ENCODE results near the gene CHIC2. TPM values are rescaled to one million over a fixed set of nuclear protein-coding genes. Genes with fewer than 3 reads are reported as not detected.
"Not testable (repeated sequence)": the region's sequence is repeated elsewhere in the genome, so short reads cannot be mapped to it uniquely, and the experiment has no call there.

Gene CHIC2
- 10 to 100 TPM; 12.6 to 16.2 TPM for total RNA-seq

GRCh38 chr4:54064317-54065111, at the start of gene CHIC2:
Gene CHIC2, minus strand, starts transcription at chr4:54064605. Its CDS starts 305 bp downstream, at chr4:54064300.
- CTCF ChIA-PET = no interaction called here

DNA sequence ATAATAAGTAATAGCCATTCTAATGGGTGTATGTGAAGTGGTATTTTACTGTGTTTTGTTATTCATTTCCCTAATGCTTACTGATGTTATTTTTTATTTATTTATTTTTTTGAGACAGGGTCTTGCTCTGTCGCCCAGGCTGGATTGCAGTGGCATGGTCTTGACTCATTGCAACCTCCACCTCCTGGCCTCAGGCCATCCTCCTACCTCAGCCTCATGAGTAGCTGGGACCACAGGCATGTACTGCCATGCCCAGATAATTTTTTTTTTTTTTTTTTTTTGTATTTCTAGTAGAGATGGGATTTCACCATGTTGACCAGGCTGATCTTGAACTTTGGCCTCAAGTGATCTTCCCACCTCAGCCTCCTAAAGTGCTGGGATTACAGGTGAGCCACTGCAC, 48.8 kb upstream of the CHIC2 start:
- H3K27me3 Mint-ChIP-seq = peaks cover 55% of the 10 kb centered on the region

More at GRCh38 chr4:54064317-54065111, at the start of gene CHIC2:
- peak within 1 kb of the TSS; percentile 92 for H3K27ac Mint-ChIP-seq
- H3K36me3 Mint-ChIP-seq = peaks cover 5% of the 10 kb centered on the region
- peak; percentile 89 for ATAC-seq
- no peaks in the 10 kb centered on the region for H3K9me3 Mint-ChIP-seq (ENCODE audit: low read depth)
- peak; percentile 97 for DNase-seq
- H3K27me3 Mint-ChIP-seq = no peaks in the 10 kb centered on the region
- peak within 1 kb of the TSS; percentile 82 for H3K4me3 Mint-ChIP-seq
- H3K4me1 Mint-ChIP-seq = peaks cover 38% of the 10 kb centered on the region

DNA sequence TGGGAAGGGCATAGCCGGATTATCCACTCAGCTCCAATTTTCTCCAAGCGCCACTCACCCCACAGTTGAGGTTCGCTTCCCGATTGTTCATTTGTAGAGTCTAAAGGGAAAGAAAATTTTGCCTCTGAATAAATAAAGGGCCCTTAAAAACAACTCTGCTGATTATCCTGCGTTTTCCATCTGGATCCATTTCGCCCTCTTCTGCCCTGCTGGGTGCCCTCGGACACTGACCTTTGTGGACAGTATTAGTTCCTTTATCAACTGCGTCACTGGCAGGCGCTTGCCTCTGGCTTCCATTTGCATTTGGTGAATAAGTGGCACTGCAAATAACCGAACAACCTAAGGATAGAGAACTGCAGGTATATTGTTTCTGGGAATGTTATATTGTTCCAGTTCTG, 45.6 kb upstream of the CHIC2 start:
- Mint-ChIP-seq H3K27me3 (peaks cover 78% of the 10 kb centered on the region), H3K27ac (no peak overlapping the region), H3K4me1 (peaks cover 11% of the 10 kb centered on the region), H3K9me3 (ENCODE audit: low read depth) (no peaks in the 10 kb centered on the region), H3K4me3 (no peak overlapping the region), H3K36me3 (peaks cover 1% of the 10 kb centered on the region)
- ATAC-seq = no peak
- DNase-seq = no peak
- CTCF ChIA-PET = interaction anchor here (1.2 kb wide), 1 partner anchor 180 kb away, joined by 3 read pairs; no protein-coding TSS in a partner anchor

More for the DNA sequence above, 48.8 kb upstream of the CHIC2 start:
- H3K4me3 Mint-ChIP-seq; H3K36me3 Mint-ChIP-seq; DNase-seq; H3K27ac Mint-ChIP-seq; ATAC-seq; H3K4me1 Mint-ChIP-seq; CTCF ChIA-PET; H3K9me3 Mint-ChIP-seq (ENCODE audit: low read depth): not testable (repeated sequence)

DNA sequence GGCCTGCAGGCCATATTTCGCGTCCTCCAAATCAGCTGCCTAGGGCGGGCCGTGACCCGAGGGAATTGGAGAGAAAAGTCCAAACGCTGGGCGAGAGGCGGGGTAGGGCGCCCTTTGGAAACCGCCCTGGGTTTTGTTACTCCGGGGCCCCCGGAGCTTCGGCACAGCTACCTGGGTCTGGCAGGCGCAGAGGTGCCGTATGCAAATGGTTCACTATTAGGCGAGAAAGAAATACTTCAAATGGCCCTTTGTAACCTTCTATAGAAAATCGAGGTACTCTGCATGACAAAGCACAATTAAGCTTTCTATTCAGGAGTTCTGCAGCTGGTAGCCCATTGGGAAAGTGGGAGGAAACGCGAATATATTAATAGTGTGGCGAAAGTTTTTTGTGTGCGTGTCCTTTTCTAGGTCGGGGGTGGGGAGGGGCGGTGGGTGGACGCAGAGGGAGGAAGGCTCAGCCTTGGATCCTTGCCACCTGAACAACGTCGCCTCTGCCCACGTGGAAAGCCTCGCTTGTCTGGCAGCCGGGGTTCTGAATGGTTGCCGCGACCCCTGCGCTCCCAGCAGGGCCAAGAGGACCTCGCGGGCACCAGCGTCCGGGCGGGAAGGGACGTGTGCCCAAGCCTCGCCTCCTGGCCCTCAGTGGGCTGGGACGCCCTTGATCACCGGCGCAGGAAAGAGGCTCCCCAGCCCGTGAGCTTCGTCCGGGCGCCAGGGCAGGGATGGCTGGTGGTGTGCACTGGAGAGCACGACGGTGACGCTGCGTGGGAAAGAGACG, 45.0 kb upstream of the CHIC2 start:
- Mint-ChIP-seq H3K36me3 (peaks cover 1% of the 10 kb centered on the region), H3K27ac (no peak overlapping the region), H3K4me1 (peaks cover 13% of the 10 kb centered on the region), H3K9me3 (ENCODE audit: low read depth) (no peaks in the 10 kb centered on the region), H3K4me3 (no peak overlapping the region), H3K27me3 (peaks cover 82% of the 10 kb centered on the region)
- CTCF ChIA-PET = no interaction called here
- DNase-seq (no peak), ATAC-seq (no peak)

GRCh38 chr4:54107951-54108748, 43.7 kb upstream of the CHIC2 start:
- Mint-ChIP-seq H3K36me3 (peaks cover 1% of the 10 kb centered on the region), H3K4me3 (no peak overlapping the region), H3K27ac (no peak overlapping the region), H3K27me3 (peaks cover 91% of the 10 kb centered on the region), H3K4me1 (peaks cover 13% of the 10 kb centered on the region), H3K9me3 (ENCODE audit: low read depth) (no peaks in the 10 kb centered on the region)
- CTCF ChIA-PET = interaction anchor here (0.7 to 2.0 kb wide), 3 partner anchors 9 to 178 kb away, joined by 3 to 7 read pairs (median 5); no protein-coding TSS in a partner anchor
- ATAC-seq (no peak), DNase-seq (no peak)

- Mint-ChIP-seq H3K36me3 (peaks cover 1% of the 10 kb centered on the region), H3K27me3 (peaks cover 93% of the 10 kb centered on the region), H3K27ac (no peak overlapping the region), H3K4me1 (peaks cover 28% of the 10 kb centered on the region), H3K9me3 (ENCODE audit: low read depth) (no peaks in the 10 kb centered on the region), H3K4me3 (no peak overlapping the region)
- CTCF ChIA-PET = no interaction called here
- DNase-seq (no peak), ATAC-seq (no peak)
Measured at GRCh38 chr4:54104907-54105306, 40.5 kb upstream of the CHIC2 start.

GRCh38 chr4:54103190-54103574, 38.8 kb upstream of the CHIC2 start:
- no peak for ATAC-seq
- H3K4me3 Mint-ChIP-seq = no peak overlapping the region
- CTCF ChIA-PET = interaction anchor here (0.7 to 1.5 kb wide), 3 partner anchors 130 to 194 kb away, joined by 3 to 7 read pairs (median 4); no protein-coding TSS in a partner anchor
- H3K36me3 Mint-ChIP-seq = peaks cover 1% of the 10 kb centered on the region
- H3K27ac Mint-ChIP-seq = no peak overlapping the region
- H3K27me3 Mint-ChIP-seq = peaks cover 92% of the 10 kb centered on the region
- H3K9me3 Mint-ChIP-seq (ENCODE audit: low read depth) = no peaks in the 10 kb centered on the region
- no peak for DNase-seq
- peaks cover 35% of the 10 kb centered on the region for H3K4me1 Mint-ChIP-seq

DNA sequence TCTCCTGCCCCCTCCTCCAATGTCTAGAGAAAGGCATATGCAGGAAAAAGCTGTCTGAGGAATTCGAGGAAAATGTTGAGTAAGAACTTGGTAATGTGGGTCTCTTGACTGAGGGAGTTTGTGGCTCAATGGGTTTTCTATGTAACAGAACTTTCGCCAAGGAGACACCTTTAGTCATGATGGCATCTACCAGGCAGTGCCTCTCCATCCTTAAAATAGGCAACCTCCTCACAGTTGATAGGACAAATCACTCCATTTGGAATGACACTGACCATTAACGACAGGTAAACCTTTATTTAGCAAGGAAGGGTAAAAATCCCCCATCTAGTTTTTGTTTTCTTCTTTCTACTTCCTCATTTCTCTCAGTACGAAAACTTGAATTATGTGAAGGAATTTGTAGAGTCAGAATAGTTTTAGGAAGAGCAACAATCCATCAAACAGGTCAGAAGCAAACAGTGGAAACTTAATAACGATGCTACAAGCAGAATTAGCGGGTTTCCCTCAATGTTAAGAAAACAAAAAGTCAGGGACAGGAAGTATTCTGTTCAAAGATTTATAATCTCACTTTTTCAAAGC, 38.2 kb upstream of the CHIC2 start:
- H3K36me3 Mint-ChIP-seq = peaks cover 1% of the 10 kb centered on the region
- peaks cover 93% of the 10 kb centered on the region for H3K27me3 Mint-ChIP-seq
- CTCF ChIA-PET = interaction anchor here (1.0 to 1.5 kb wide), 2 partner anchors 130 to 132 kb away, joined by 3 to 7 read pairs; no protein-coding TSS in a partner anchor
- no peak overlapping the region for H3K27ac Mint-ChIP-seq
- H3K4me3 Mint-ChIP-seq = no peak overlapping the region
- peaks cover 32% of the 10 kb centered on the region for H3K4me1 Mint-ChIP-seq
- ATAC-seq (no peak), DNase-seq (no peak)
- H3K9me3 Mint-ChIP-seq (ENCODE audit: low read depth) = no peaks in the 10 kb centered on the region

DNA sequence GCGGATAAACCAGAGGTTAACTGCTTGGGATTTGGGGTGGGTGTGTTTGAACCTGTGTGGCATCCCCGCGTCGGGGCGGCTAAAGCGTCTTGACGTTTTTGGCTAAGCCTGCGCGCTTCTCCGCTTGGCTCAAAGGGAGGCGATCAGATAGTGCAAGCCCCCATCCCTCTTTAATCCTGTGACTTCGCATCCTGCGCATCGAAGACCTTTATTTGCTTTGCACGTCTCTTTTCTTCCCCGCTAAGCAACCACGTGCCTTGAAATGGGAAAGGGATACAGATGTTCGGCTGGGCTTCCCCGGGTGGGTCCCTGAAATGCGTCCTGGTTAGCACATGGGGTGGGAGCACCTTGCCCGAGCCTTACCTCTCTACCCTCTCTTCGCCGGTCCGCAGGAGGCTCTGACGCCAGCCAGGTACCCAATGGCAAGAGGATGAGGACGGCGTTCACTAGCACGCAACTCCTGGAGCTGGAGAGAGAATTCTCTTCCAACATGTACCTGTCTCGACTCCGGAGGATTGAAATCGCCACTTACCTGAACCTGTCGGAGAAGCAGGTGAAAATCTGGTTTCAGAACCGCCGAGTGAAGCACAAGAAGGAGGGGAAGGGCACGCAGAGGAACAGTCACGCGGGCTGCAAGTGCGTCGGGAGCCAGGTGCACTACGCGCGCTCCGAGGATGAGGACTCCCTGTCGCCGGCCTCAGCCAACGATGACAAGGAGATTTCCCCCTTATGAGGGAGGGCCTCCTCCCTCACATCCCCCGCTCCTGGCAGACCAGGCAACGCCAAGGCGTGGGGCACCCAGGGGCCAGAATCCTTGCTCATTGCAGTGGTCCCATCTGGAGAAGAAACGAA, 37.0 kb upstream of the CHIC2 start:
- no peaks in the 10 kb centered on the region for H3K9me3 Mint-ChIP-seq (ENCODE audit: low read depth)
- no peak overlapping the region for H3K27ac Mint-ChIP-seq
- ATAC-seq = no peak
- H3K27me3 Mint-ChIP-seq = peaks cover 93% of the 10 kb centered on the region
- CTCF ChIA-PET = no interaction called here
- peak overlapping the region; percentile 15 for H3K4me3 Mint-ChIP-seq
- no peaks in the 10 kb centered on the region for H3K36me3 Mint-ChIP-seq
- H3K4me1 Mint-ChIP-seq = peaks cover 32% of the 10 kb centered on the region
- DNase-seq = no peak

DNA sequence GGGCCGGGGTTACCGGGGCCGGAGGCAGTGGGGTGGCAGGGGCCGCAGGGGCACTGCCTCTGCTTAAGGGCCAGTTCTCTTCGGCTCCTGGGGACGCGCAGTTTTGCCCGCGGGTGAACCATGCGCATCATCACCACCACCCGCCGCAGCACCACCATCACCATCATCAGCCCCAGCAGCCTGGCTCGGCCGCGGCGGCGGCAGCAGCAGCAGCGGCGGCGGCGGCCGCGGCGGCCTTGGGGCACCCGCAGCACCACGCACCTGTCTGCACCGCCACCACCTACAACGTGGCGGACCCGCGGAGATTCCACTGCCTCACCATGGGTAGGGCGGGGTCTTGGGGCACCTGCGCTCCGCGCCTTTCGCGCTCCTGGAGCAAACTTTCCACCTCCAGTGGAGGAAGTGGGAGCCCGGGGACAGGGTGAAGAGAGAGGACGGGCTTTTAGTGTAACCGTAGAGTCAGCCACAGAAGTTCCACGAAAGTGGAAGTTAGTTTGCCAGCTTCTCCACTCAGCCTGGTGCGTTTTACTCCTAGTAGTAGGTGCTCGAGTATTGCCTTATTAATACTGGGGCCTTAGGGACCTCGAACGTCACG, 36.3 kb upstream of the CHIC2 start:
- Mint-ChIP-seq H3K27ac (no peak overlapping the region), H3K4me3 (peak overlapping the region; percentile 15), H3K4me1 (peaks cover 34% of the 10 kb centered on the region), H3K36me3 (no peaks in the 10 kb centered on the region), H3K27me3 (peaks cover 94% of the 10 kb centered on the region), H3K9me3 (ENCODE audit: low read depth) (no peaks in the 10 kb centered on the region)
- peak; percentile 9 for ATAC-seq
- DNase-seq = no peak
- CTCF ChIA-PET = no interaction called here

- ATAC-seq (no peak), DNase-seq (no peak)
- Mint-ChIP-seq H3K27ac (no peak within 1 kb of the TSS), H3K9me3 (ENCODE audit: low read depth) (no peaks in the 10 kb centered on the region), H3K4me3 (peak within 1 kb of the TSS; percentile 49), H3K36me3 (no peaks in the 10 kb centered on the region), H3K4me1 (peaks cover 34% of the 10 kb centered on the region), H3K27me3 (peaks cover 94% of the 10 kb centered on the region)
- CTCF ChIA-PET = interaction anchor here (1.0 to 1.4 kb wide), 3 partner anchors 8 to 135 kb away, joined by 3 to 5 read pairs (median 3); no protein-coding TSS in a partner anchor
Measured at GRCh38 chr4:54099748-54100574, 35.6 kb upstream of the CHIC2 start, which contains the start of gene GSX2. Gene GSX2, plus strand, starts transcription at chr4:54100163. Its CDS starts 182 bp downstream, at chr4:54100345.

Data from activated CD8-positive, alpha-beta memory T cell treated with anti-CD3 and anti-CD28 coated beads, Interleukin-2, amount 10 ng/mL, durations not matched to agents 7 days and 5 days (primary cell).